ENCODE measurements around the gene EXOC3L1. TPM values are rescaled to one million over a fixed set of nuclear protein-coding genes. Genes with fewer than 3 reads are reported as not detected.
A peak's percentile ranks its signal among the peaks of the same experiment; 100 is the strongest.

The EXOC3L1 gene
- polyA plus RNA-seq, 1 donor, result 2.1 TPM

GRCh38 chr16:67169011-67169451, 20.9 kb downstream of the EXOC3L1 start:
- Histone ChIP-seq H3K9me3 (ENCODE audit: control insufficient read depth, low read depth, low read length) (peaks cover 8% of the 10 kb centered on the region), H3K4me1 (ENCODE audit: control insufficient read depth, insufficient read depth, low read length) (peaks cover 37% of the 10 kb centered on the region), H3K4me3 (ENCODE audit: low read length) (no peak overlapping the region), H3K27ac (ENCODE audit: low read length) (no peak overlapping the region), H3K36me3 (ENCODE audit: control insufficient read depth, insufficient read depth, low read length) (no peaks in the 10 kb centered on the region), H3K27me3 (ENCODE audit: control insufficient read depth, insufficient read depth, low read length) (peaks cover 97% of the 10 kb centered on the region)
- no peak for DNase-seq
- WGBS (ENCODE audit: insufficient coverage, low lambda C conversion rate), result no CpG with 5 or more reads among the region's 9 CpGs

- Histone ChIP-seq H3K9me3 (ENCODE audit: control insufficient read depth, low read depth, low read length) (peaks cover 19% of the 10 kb centered on the region), H3K27me3 (ENCODE audit: control insufficient read depth, insufficient read depth, low read length) (peaks cover 97% of the 10 kb centered on the region), H3K4me3 (ENCODE audit: low read length) (no peak overlapping the region), H3K27ac (ENCODE audit: low read length) (no peak overlapping the region), H3K4me1 (ENCODE audit: control insufficient read depth, insufficient read depth, low read length) (peaks cover 41% of the 10 kb centered on the region), H3K36me3 (ENCODE audit: control insufficient read depth, insufficient read depth, low read length) (no peaks in the 10 kb centered on the region)
- no peak for DNase-seq
- WGBS (ENCODE audit: insufficient coverage, low lambda C conversion rate), result no CpG with 5 or more reads among the region's 7 CpGs
Observed at GRCh38 chr16:67167588-67167987, 22.3 kb downstream of the EXOC3L1 start.

- H3K4me1 ChIP-seq (ENCODE audit: control insufficient read depth, insufficient read depth, low read length), result peaks cover 43% of the 10 kb centered on the region
- H3K36me3 ChIP-seq (ENCODE audit: control insufficient read depth, insufficient read depth, low read length), result no peaks in the 10 kb centered on the region
- H3K27ac ChIP-seq (ENCODE audit: low read length), result no peak overlapping the region
- DNase-seq, result peak in 1 of 2 donors; percentile 36
- H3K4me3 ChIP-seq (ENCODE audit: low read length), result no peak overlapping the region
- peaks cover 21% of the 10 kb centered on the region for H3K9me3 ChIP-seq (ENCODE audit: control insufficient read depth, low read depth, low read length)
- 33% methylated on average over 1 of the region's 5 CpGs for WGBS (ENCODE audit: insufficient coverage, low lambda C conversion rate)
- peaks cover 97% of the 10 kb centered on the region for H3K27me3 ChIP-seq (ENCODE audit: control insufficient read depth, insufficient read depth, low read length)
Observed at GRCh38 chr16:67166598-67167168, 23.3 kb downstream of the EXOC3L1 start.

GRCh38 chr16:67166110-67166547, 23.8 kb downstream of the EXOC3L1 start:
- Histone ChIP-seq H3K9me3 (ENCODE audit: control insufficient read depth, low read depth, low read length) (peaks cover 23% of the 10 kb centered on the region), H3K27me3 (ENCODE audit: control insufficient read depth, insufficient read depth, low read length) (peaks cover 97% of the 10 kb centered on the region), H3K27ac (ENCODE audit: low read length) (no peak overlapping the region), H3K36me3 (ENCODE audit: control insufficient read depth, insufficient read depth, low read length) (no peaks in the 10 kb centered on the region), H3K4me1 (ENCODE audit: control insufficient read depth, insufficient read depth, low read length) (peaks cover 49% of the 10 kb centered on the region), H3K4me3 (ENCODE audit: low read length) (no peak overlapping the region)
- no CpG with 5 or more reads among the region's 18 CpGs for WGBS (ENCODE audit: insufficient coverage, low lambda C conversion rate)
- DNase-seq, result no peak

- Histone ChIP-seq H3K9me3 (ENCODE audit: control insufficient read depth, low read depth, low read length) (peaks cover 23% of the 10 kb centered on the region), H3K4me1 (ENCODE audit: control insufficient read depth, insufficient read depth, low read length) (peaks cover 51% of the 10 kb centered on the region), H3K27ac (ENCODE audit: low read length) (no peak overlapping the region), H3K36me3 (ENCODE audit: control insufficient read depth, insufficient read depth, low read length) (no peaks in the 10 kb centered on the region), H3K27me3 (ENCODE audit: control insufficient read depth, insufficient read depth, low read length) (peaks cover 94% of the 10 kb centered on the region), H3K4me3 (ENCODE audit: low read length) (no peak overlapping the region)
- DNase-seq, result peak in 1 of 2 donors; percentile 46
- WGBS (ENCODE audit: insufficient coverage, low lambda C conversion rate), result no CpG with 5 or more reads among the region's 85 CpGs
Observed at GRCh38 chr16:67165121-67166078, 24.5 kb downstream of the EXOC3L1 start.

GRCh38 chr16:67164599-67165061, 25.3 kb downstream of the EXOC3L1 start, which contains the start of gene HSF4:
TSS of gene HSF4 (plus strand) at chr16:67164745. CDS start at chr16:67164812, 67 bp downstream.
- Histone ChIP-seq H3K27me3 (ENCODE audit: control insufficient read depth, insufficient read depth, low read length) (peaks cover 91% of the 10 kb centered on the region), H3K9me3 (ENCODE audit: control insufficient read depth, low read depth, low read length) (peaks cover 23% of the 10 kb centered on the region), H3K4me3 (ENCODE audit: low read length) (peak within 1 kb of the TSS; percentile 10), H3K27ac (ENCODE audit: low read length) (no peak within 1 kb of the TSS), H3K36me3 (ENCODE audit: control insufficient read depth, insufficient read depth, low read length) (no peaks in the 10 kb centered on the region), H3K4me1 (ENCODE audit: control insufficient read depth, insufficient read depth, low read length) (peaks cover 45% of the 10 kb centered on the region)
- DNase-seq, result peak in 1 of 2 donors; percentile 64
- no CpG with 5 or more reads among the region's 41 CpGs for WGBS (ENCODE audit: insufficient coverage, low lambda C conversion rate)

GRCh38 chr16:67163999-67164558, 25.9 kb downstream of the EXOC3L1 start:
- no peaks in the 10 kb centered on the region for H3K36me3 ChIP-seq (ENCODE audit: control insufficient read depth, insufficient read depth, low read length)
- H3K9me3 ChIP-seq (ENCODE audit: control insufficient read depth, low read depth, low read length), result peaks cover 23% of the 10 kb centered on the region
- H3K4me3 ChIP-seq (ENCODE audit: low read length), result peak overlapping the region; percentile 10
- WGBS (ENCODE audit: insufficient coverage, low lambda C conversion rate), result no CpG with 5 or more reads among the region's 34 CpGs
- H3K27ac ChIP-seq (ENCODE audit: low read length), result no peak overlapping the region
- H3K27me3 ChIP-seq (ENCODE audit: control insufficient read depth, insufficient read depth, low read length), result peaks cover 91% of the 10 kb centered on the region
- peaks cover 43% of the 10 kb centered on the region for H3K4me1 ChIP-seq (ENCODE audit: control insufficient read depth, insufficient read depth, low read length)
- no peak for DNase-seq

- DNase-seq, result peak in 1 of 2 donors; percentile 66
- peaks cover 45% of the 10 kb centered on the region for H3K4me1 ChIP-seq (ENCODE audit: control insufficient read depth, insufficient read depth, low read length)
- H3K27ac ChIP-seq (ENCODE audit: low read length), result no peak overlapping the region
- no peaks in the 10 kb centered on the region for H3K36me3 ChIP-seq (ENCODE audit: control insufficient read depth, insufficient read depth, low read length)
- peak overlapping the region; percentile 10 for H3K4me3 ChIP-seq (ENCODE audit: low read length)
- H3K27me3 ChIP-seq (ENCODE audit: control insufficient read depth, insufficient read depth, low read length), result peaks cover 88% of the 10 kb centered on the region
- peaks cover 23% of the 10 kb centered on the region for H3K9me3 ChIP-seq (ENCODE audit: control insufficient read depth, low read depth, low read length)
- no CpG with 5 or more reads among the region's 99 CpGs for WGBS (ENCODE audit: insufficient coverage, low lambda C conversion rate)
Observed at GRCh38 chr16:67163164-67163998, 26.6 kb downstream of the EXOC3L1 start.

GRCh38 chr16:67162506-67163163, 27.3 kb downstream of the EXOC3L1 start:
- Histone ChIP-seq H3K4me3 (ENCODE audit: low read length) (no peak overlapping the region), H3K27me3 (ENCODE audit: control insufficient read depth, insufficient read depth, low read length) (peaks cover 85% of the 10 kb centered on the region), H3K36me3 (ENCODE audit: control insufficient read depth, insufficient read depth, low read length) (no peaks in the 10 kb centered on the region), H3K9me3 (ENCODE audit: control insufficient read depth, low read depth, low read length) (peaks cover 23% of the 10 kb centered on the region), H3K27ac (ENCODE audit: low read length) (no peak overlapping the region), H3K4me1 (ENCODE audit: control insufficient read depth, insufficient read depth, low read length) (peaks cover 45% of the 10 kb centered on the region)
- DNase-seq, result no peak
- no CpG with 5 or more reads among the region's 44 CpGs for WGBS (ENCODE audit: insufficient coverage, low lambda C conversion rate)
